Measurements from ENCODE around the gene CFAP210.
"Not testable (repeated sequence)": the region's sequence is repeated elsewhere in the genome, so short reads cannot be mapped to it uniquely, and the experiment has no call there.

CFAP210 gene

DNA sequence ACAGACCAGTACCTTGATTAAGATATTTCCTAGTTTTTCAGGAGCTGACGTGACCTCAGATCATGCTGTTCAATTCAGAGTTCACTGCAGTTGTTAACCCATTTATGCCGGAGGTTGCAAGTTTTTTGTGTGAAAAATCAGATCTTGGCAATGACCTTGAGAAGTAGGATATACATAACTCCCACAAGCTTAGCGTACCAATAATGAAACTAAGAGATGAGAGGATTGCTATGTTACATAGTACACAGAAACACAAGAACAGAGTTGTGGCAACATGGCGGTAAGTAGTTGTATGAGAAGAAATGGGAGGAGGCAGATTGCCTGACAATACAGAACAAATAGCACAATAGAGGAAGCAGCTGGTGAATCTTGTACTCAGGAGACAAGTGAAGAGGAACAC lies 71.0 kb downstream of the CFAP210 start:
- Histone ChIP-seq H3K4me3 (ENCODE audit: low read depth, low read length) (no peak overlapping the region), H3K27me3 (ENCODE audit: control insufficient read depth, insufficient read depth, low read length) (no peaks in the 10 kb centered on the region), H3K9ac (ENCODE audit: low read depth, low read length) (no peak overlapping the region), H3K27ac (ENCODE audit: low read depth, low read length) (no peak overlapping the region), H3K9me3 (ENCODE audit: control insufficient read depth, insufficient read depth, low read length) (no peaks in the 10 kb centered on the region), H3K4me1 (ENCODE audit: control insufficient read depth, insufficient read depth, low read length) (no peaks in the 10 kb centered on the region), H3K36me3 (ENCODE audit: control insufficient read depth, insufficient read depth, low read length) (peaks cover 49% of the 10 kb centered on the region)

DNA sequence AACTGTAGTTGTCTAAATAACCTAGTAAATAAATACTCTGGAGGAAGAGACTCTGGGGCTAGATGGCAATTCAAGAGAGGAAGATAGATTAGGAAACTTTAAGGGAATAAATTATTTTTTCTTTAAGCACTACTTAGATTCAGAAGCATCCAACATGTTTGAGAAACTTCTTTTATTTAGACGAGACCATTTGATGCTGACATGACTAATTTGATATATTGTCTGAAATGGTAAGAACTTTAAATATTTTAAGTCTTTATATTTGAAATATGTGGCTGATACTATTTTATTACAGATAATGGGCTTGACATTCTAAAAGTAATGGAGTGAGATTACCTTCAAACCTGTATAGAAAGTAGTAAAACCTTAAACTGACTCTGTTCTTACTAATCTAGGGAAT lies 73.7 kb downstream of the CFAP210 start:
- Histone ChIP-seq H3K27ac (ENCODE audit: low read depth, low read length) (no peak overlapping the region), H3K4me3 (ENCODE audit: low read depth, low read length) (no peak overlapping the region), H3K36me3 (ENCODE audit: control insufficient read depth, insufficient read depth, low read length) (peaks cover 54% of the 10 kb centered on the region), H3K4me1 (ENCODE audit: control insufficient read depth, insufficient read depth, low read length) (no peaks in the 10 kb centered on the region), H3K27me3 (ENCODE audit: control insufficient read depth, insufficient read depth, low read length) (no peaks in the 10 kb centered on the region), H3K9me3 (ENCODE audit: control insufficient read depth, insufficient read depth, low read length) (no peaks in the 10 kb centered on the region), H3K9ac (ENCODE audit: low read depth, low read length) (no peak overlapping the region)

DNA sequence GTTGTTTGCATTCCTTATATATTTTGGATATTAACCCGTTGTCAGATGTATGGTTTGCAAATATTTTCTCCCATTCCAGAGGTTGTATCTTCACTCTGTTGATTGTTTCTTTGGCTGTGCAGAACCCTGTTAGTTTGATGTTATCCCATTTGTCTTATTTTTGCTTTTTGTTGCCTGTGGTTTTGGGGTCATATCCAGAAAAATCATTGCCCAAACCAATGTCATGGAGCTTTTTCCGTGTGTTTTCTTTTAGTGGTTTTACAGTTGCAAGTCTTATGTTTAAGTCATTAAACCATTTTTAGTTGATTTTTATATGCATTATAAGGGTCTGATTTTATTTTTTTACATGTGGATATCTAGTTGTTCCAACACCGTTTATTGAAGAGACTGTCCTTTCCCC lies 74.3 kb downstream of the CFAP210 start:
- Histone ChIP-seq H3K9me3 (ENCODE audit: control insufficient read depth, insufficient read depth, low read length) (no peaks in the 10 kb centered on the region), H3K27ac (ENCODE audit: low read depth, low read length) (no peak overlapping the region), H3K9ac (ENCODE audit: low read depth, low read length) (no peak overlapping the region), H3K4me1 (ENCODE audit: control insufficient read depth, insufficient read depth, low read length) (no peaks in the 10 kb centered on the region), H3K4me3 (ENCODE audit: low read depth, low read length) (no peak overlapping the region), H3K36me3 (ENCODE audit: control insufficient read depth, insufficient read depth, low read length) (peaks cover 55% of the 10 kb centered on the region), H3K27me3 (ENCODE audit: control insufficient read depth, insufficient read depth, low read length) (no peaks in the 10 kb centered on the region)

DNA sequence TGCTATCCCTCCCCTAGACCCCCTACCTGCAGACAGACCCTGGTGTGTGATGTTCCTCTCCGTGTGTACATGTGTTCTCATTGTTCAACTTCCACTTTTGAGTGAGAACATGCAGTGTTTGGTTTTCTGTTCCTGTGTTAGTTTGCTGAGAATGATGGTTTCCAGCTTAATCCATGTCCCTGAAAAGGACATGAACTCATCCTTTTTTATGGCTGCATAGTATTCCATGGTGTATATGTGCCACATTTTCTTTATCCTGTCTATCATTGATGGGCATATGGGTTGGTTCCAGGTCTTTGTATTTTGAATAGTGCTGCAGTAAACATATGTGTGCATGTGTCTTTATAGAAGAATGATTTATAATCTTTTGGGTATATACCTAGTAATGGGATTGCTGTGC lies 78.2 kb downstream of the CFAP210 start:
- H3K9ac ChIP-seq (ENCODE audit: low read depth, low read length); H3K9me3 ChIP-seq (ENCODE audit: control insufficient read depth, insufficient read depth, low read length); H3K4me1 ChIP-seq (ENCODE audit: control insufficient read depth, insufficient read depth, low read length); H3K4me3 ChIP-seq (ENCODE audit: low read depth, low read length); H3K27ac ChIP-seq (ENCODE audit: low read depth, low read length); H3K27me3 ChIP-seq (ENCODE audit: control insufficient read depth, insufficient read depth, low read length): not testable (repeated sequence)
- H3K36me3 ChIP-seq (ENCODE audit: control insufficient read depth, insufficient read depth, low read length) = peaks cover 65% of the 10 kb centered on the region

DNA sequence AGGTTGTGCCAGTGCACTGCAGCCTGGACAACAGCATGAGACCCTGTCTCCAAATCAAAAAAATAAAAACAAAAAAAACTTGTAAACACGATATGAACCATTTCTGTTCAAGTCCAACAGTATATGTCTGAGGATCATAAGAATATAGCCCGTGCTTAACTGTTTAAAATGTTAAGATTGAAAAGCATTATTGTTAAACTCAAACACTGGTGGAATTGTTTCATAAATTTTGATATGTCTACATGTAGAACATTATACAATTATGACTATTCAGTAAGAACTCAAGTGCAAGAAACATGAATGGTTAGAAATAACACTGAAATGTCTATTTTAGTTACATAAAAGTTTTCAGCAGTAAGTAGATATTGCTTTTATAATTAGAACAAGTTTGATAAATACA lies 80.3 kb downstream of the CFAP210 start:
- Histone ChIP-seq H3K27ac (ENCODE audit: low read depth, low read length) (no peak overlapping the region), H3K4me1 (ENCODE audit: control insufficient read depth, insufficient read depth, low read length) (no peaks in the 10 kb centered on the region), H3K36me3 (ENCODE audit: control insufficient read depth, insufficient read depth, low read length) (peaks cover 73% of the 10 kb centered on the region), H3K27me3 (ENCODE audit: control insufficient read depth, insufficient read depth, low read length) (no peaks in the 10 kb centered on the region), H3K9me3 (ENCODE audit: control insufficient read depth, insufficient read depth, low read length) (no peaks in the 10 kb centered on the region), H3K4me3 (ENCODE audit: low read depth, low read length) (no peak overlapping the region), H3K9ac (ENCODE audit: low read depth, low read length) (no peak overlapping the region)

DNA sequence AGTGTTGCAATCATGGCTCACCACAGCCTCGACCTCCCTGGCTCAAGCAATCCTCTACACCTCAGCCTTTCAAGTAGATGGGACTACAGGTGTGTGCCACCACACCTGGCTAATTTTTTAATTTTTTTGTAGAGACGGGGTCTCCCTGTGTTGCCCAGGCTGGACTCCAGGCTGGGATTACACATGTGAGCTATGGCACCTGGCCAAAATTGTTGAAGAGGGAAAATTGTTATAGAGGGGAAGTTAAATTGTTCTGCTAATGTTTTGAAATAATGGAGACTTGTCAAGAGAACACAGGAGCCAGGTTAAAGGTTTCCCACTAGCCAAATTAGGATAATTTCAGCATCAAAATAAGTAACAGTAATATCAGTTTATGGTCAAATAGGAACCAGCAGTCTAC lies 84.9 kb downstream of the CFAP210 start:
- H3K9me3 ChIP-seq (ENCODE audit: control insufficient read depth, insufficient read depth, low read length) = no peaks in the 10 kb centered on the region
- H3K27ac ChIP-seq (ENCODE audit: low read depth, low read length) = no peak overlapping the region
- H3K27me3 ChIP-seq (ENCODE audit: control insufficient read depth, insufficient read depth, low read length) = no peaks in the 10 kb centered on the region
- no peak overlapping the region for H3K4me3 ChIP-seq (ENCODE audit: low read depth, low read length)
- peaks cover 93% of the 10 kb centered on the region for H3K36me3 ChIP-seq (ENCODE audit: control insufficient read depth, insufficient read depth, low read length)
- no peaks in the 10 kb centered on the region for H3K4me1 ChIP-seq (ENCODE audit: control insufficient read depth, insufficient read depth, low read length)
- no peak overlapping the region for H3K9ac ChIP-seq (ENCODE audit: low read depth, low read length)

DNA sequence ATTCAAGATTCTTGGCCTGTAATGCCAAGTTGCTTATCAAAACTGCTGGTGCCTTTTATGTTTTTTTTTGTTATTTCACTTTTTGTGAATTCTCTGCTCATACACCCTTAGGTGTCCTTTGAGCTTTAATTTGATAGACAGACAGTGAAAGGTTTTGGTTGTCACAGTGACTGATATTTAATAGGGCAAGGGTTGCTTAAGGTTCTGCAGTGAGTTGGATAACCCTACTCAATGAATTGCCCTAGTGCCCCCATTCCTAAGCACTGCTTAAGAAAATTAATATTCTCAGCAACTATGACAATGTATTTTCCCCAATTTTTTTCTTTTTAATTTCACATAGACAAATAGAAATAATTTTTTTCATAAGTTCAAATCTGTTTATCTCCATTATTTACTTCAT lies 94.6 kb downstream of the CFAP210 start:
- no peak overlapping the region for H3K4me3 ChIP-seq (ENCODE audit: low read depth, low read length)
- H3K9me3 ChIP-seq (ENCODE audit: control insufficient read depth, insufficient read depth, low read length) = no peaks in the 10 kb centered on the region
- no peaks in the 10 kb centered on the region for H3K4me1 ChIP-seq (ENCODE audit: control insufficient read depth, insufficient read depth, low read length)
- no peak overlapping the region for H3K9ac ChIP-seq (ENCODE audit: low read depth, low read length)
- H3K36me3 ChIP-seq (ENCODE audit: control insufficient read depth, insufficient read depth, low read length) = peaks cover 10% of the 10 kb centered on the region; the same call in 1 of the 2 replicates
- no peaks in the 10 kb centered on the region for H3K27me3 ChIP-seq (ENCODE audit: control insufficient read depth, insufficient read depth, low read length)
- no peak overlapping the region for H3K27ac ChIP-seq (ENCODE audit: low read depth, low read length)

DNA sequence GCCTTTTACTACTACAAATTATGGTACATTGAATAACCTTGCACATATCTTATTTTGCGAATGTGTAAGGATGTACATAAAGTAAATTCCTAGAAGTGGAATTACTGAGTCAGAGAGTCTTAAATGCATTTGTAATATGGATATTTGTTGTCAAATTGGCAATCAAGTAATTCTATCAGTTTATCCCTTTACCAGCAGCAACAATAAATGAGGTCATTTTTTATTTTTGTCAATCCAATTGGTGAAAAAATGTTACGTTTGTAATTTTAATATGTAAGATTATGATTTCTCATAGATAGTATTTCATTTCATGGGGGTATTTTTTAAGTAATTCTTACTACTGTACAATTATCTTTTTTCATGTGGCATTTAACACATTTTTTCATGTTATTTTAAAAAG lies 95.2 kb downstream of the CFAP210 start:
- H3K4me3 ChIP-seq (ENCODE audit: low read depth, low read length) = no peak overlapping the region

DNA sequence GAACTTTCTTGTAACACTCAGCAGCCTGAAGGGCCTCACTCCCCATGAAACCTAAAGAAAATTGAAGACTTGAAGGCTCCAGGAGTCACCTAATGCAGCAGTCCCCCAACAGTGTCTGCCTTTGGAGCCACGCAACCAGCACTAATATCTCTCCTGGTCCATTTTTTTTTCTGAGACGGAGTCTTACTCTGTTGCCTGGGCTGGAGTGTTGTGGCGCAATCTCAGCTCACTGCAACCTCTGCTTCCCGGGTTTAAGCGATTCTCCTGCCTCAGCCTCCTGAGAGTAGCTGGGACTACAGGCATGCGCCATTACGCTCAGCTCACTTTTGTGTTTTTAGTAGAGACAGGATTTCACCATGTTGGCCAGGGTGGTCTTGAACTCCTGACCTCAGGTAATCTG lies 97.7 kb downstream of the CFAP210 start:
- not testable (repeated sequence) for H3K27me3 ChIP-seq (ENCODE audit: control insufficient read depth, insufficient read depth, low read length); H3K27ac ChIP-seq (ENCODE audit: low read depth, low read length); H3K4me1 ChIP-seq (ENCODE audit: control insufficient read depth, insufficient read depth, low read length); H3K9ac ChIP-seq (ENCODE audit: low read depth, low read length); H3K36me3 ChIP-seq (ENCODE audit: control insufficient read depth, insufficient read depth, low read length); H3K4me3 ChIP-seq (ENCODE audit: low read depth, low read length); H3K9me3 ChIP-seq (ENCODE audit: control insufficient read depth, insufficient read depth, low read length)

More for the DNA sequence above, 95.2 kb downstream of the CFAP210 start:
- no peak overlapping the region for H3K27ac ChIP-seq (ENCODE audit: low read depth, low read length)
- H3K9me3 ChIP-seq (ENCODE audit: control insufficient read depth, insufficient read depth, low read length) = no peaks in the 10 kb centered on the region
- H3K4me1 ChIP-seq (ENCODE audit: control insufficient read depth, insufficient read depth, low read length) = no peaks in the 10 kb centered on the region
- H3K9ac ChIP-seq (ENCODE audit: low read depth, low read length) = no peak overlapping the region
- peaks cover 5% of the 10 kb centered on the region; the same call in 1 of the 2 replicates for H3K36me3 ChIP-seq (ENCODE audit: control insufficient read depth, insufficient read depth, low read length)
- no peaks in the 10 kb centered on the region for H3K27me3 ChIP-seq (ENCODE audit: control insufficient read depth, insufficient read depth, low read length)
